GM12878 (cell line): ENCODE data around the gene TGFB1. TPM values are rescaled to one million over a fixed set of nuclear protein-coding genes. Genes with fewer than 3 reads are reported as not detected.

Experiments
- ASH2L ChIP-seq: fragments of 300-600, 200-600 bp; sonication (generic); IDR thresholded peaks from 2 replicates; pipeline ENCODE4 v1.6.1; 2017; ENCODE audit warnings: low read depth, mild to moderate bottlenecking, borderline replicate concordance
- CEBPB ChIP-seq, 2 experiments: fragments of 150-350 bp in 1 of 2; IDR thresholded peaks; 2 replicates each; pipeline ENCODE4 v1.6.1; 2012 to 2014; ENCODE audit warnings: low read depth in 2 of 2, low read length in 2 of 2, borderline replicate concordance in 1 of 2, inconsistent platforms in 1 of 2
- CREB1 ChIP-seq: IDR thresholded peaks from 2 replicates; pipeline ENCODE4 v1.6.1; 2012; ENCODE audit warnings: low read depth, mild to moderate bottlenecking, inconsistent platforms
- E2F8 ChIP-seq: fragments of 450-650 bp; IDR thresholded peaks from 2 replicates; pipeline ENCODE4 v1.6.1; 2018; ENCODE audit warnings: mild to moderate bottlenecking, low read depth, moderate library complexity; ENCODE audit not compliant: partially characterized antibody
- E4F1 ChIP-seq: fragments of 450-650 bp; IDR thresholded peaks from 2 replicates; pipeline ENCODE4 v1.6.1; 2018; ENCODE audit warnings: borderline replicate concordance, mild to moderate bottlenecking; ENCODE audit not compliant: partially characterized antibody
- ELK1 ChIP-seq: IDR thresholded peaks from 2 replicates; pipeline ENCODE4 v1.6.1; 2012; ENCODE audit warnings: low read depth, low read length, improper control_type of control experiment
- FOS ChIP-seq: IDR thresholded peaks from 3 replicates; pipeline ENCODE4 v1.6.1; 2011; ENCODE audit warnings: borderline replicate concordance; ENCODE audit not compliant: insufficient read length; ENCODE audit errors: extremely low read depth
- GATAD2B ChIP-seq: fragments of 450-650 bp; conservative IDR thresholded peaks from 2 replicates; pipeline ENCODE4 v1.6.1; 2017; ENCODE audit warnings: low read depth, mild to moderate bottlenecking, moderate library complexity
- JUND ChIP-seq: IDR thresholded peaks from 2 replicates; pipeline ENCODE4 v1.6.1; 2012; ENCODE audit warnings: low read depth, mild to moderate bottlenecking, low read length, improper control_type of control experiment, moderate library complexity
- MAX ChIP-seq: IDR thresholded peaks from 2 replicates; pipeline ENCODE4 v1.6.1; 2012; ENCODE audit warnings: low read depth, low read length, improper control_type of control experiment
- MYC ChIP-seq: IDR thresholded peaks from 2 replicates; pipeline ENCODE4 v1.6.1; 2011; ENCODE audit warnings: mild to moderate bottlenecking, low read length, moderate library complexity, inconsistent platforms; ENCODE audit not compliant: insufficient read depth, insufficient replicate concordance, insufficient read length, severe bottlenecking
- ZBTB11 ChIP-seq: fragments of 450-650 bp; formaldehyde crosslinking; IDR thresholded peaks from 2 replicates; pipeline ENCODE4 v1.5.0; 2022; ENCODE audit warnings: mild to moderate bottlenecking, missing genetic modification characterization
- ZBTB33 ChIP-seq: fragments of 450-650 bp; IDR thresholded peaks from 2 replicates; pipeline ENCODE4 v1.6.1; 2017; ENCODE audit warnings: mild to moderate bottlenecking
- polyA plus RNA-seq, 11 experiments: library from polyadenylated mRNA; depleted of rRNA in 4 of 11; unstranded in 6 of 11; stranded (reverse) in 5 of 11; fragments of >200 nt; fragmentation: Nextera tagmentation in 4 of 11; fragmentation: Illumina TruSeq in 1 of 11; extraction: Ambion mirVana in 4 of 11; extraction: Trizol in 1 of 11; gene quantifications; 1 replicate in 1 of 11; 2 replicates in 10 of 11; pipeline versions ENCODE4 v1.2.1 to v1.2.3, GENCODE V29; 2011 to 2016; ENCODE audit warnings: inconsistent platforms in 2 of 11, missing spikeins in 2 of 11, low read depth in 1 of 11
- total RNA-seq, 4 experiments: library from RNA; depleted of rRNA in 3 of 4; stranded (reverse); fragments of >200 nt in 3 of 4; fragmentation: Illumina TruSeq in 1 of 4; extraction: Trizol in 1 of 4; gene quantifications; 2 replicates each; pipeline versions ENCODE4 v1.2.1 to v1.2.3, GENCODE V29; 2013 to 2021

The TGFB1 gene
- total and polyA plus RNA-seq, 10 of the 15 experiments (the other 5 are each of a cell fraction or from before 2014, with no cell fraction given), result 0.23 to 120 (median 10.9) TPM

GRCh38 chr19:41397086-41398049 is 43.6 kb upstream of the TGFB1 start, which contains the start of the genes BCKDHA and EXOSC5 (continued):
- TF ChIP-seq E4F1 (peak; percentile 51), ASH2L (no peak), CEBPB (IDR thresholded peaks at IDR 0.05; ENCODE audit: borderline replicate concordance in 1 of 2, low read depth in 2 of 2, low read length in 2 of 2) (no peak), E2F8 (peak; percentile 29), ELK1 (peak; percentile 66), ZBTB11 (no peak), FOS (no peak), GATAD2B (0 out of 2 replicates have a peak, but pooled peaks have one; percentile 26), CREB1 (peak; percentile 51), ZBTB33 (peak; percentile 95), MAX (peak; percentile 100), MYC (peak; percentile 97), JUND (0 out of 2 replicates have a peak, but pooled peaks have one; percentile 17)
